ENCODE measurements around the gene ARL6IP6.

GRCh38 chr2:152696476-152696875 lies 21.9 kb upstream of the ARL6IP6 start:
- TF ChIP-seq ZNF24 (IDR thresholded peaks at IDR 0.05) (no peak), IKZF1 (conservative IDR thresholded peaks at IDR 0.05) (no peak), ZBTB33 (IDR thresholded peaks at IDR 0.05) (no peak), CTCF (IDR thresholded peaks at IDR 0.05 in 2 of 3, conservative IDR thresholded peaks at IDR 0.05 in 1 of 3; ENCODE audit: control insufficient read depth in 2 of 3, extremely low read depth in 1 of 3, insufficient read depth in 1 of 3, low read depth in 3 of 3, low read length in 3 of 3) (no peak), CHD2 (IDR thresholded peaks at IDR 0.05; ENCODE audit: borderline replicate concordance, low read depth, low read length) (no peak), SP1 (IDR thresholded peaks at IDR 0.05; ENCODE audit: low read depth, low read length) (no peak), JUND (IDR thresholded peaks at IDR 0.05; ENCODE audit: low read depth, low read length) (no peak), NFXL1 (IDR thresholded peaks at IDR 0.05; ENCODE audit: borderline replicate concordance) (no peak)
